Measurements from ENCODE around the gene WDR46.
"Not testable (repeated sequence)": the region's sequence is repeated elsewhere in the genome, so short reads cannot be mapped to it uniquely, and the experiment has no call there.

The WDR46 gene

DNA sequence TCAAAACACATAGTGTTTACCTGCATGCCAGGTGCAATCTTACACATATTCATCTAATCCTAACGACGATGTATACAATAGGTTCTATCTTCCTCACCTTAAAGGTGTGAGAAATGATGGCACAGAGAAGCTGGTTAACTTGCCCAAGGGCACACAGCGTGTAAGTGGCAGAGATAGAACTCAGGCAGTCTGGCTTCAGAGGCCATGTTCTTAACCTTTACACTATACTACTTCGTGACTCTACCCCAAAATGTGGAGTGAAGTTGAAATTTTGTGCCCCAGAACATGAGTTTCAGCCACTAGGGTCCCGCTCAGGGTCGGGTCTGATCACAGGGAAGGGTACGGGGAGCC is 17.9 kb downstream of the WDR46 start:
- DNase-seq (ENCODE audit: low read depth in 2 of 2) = no peak

DNA sequence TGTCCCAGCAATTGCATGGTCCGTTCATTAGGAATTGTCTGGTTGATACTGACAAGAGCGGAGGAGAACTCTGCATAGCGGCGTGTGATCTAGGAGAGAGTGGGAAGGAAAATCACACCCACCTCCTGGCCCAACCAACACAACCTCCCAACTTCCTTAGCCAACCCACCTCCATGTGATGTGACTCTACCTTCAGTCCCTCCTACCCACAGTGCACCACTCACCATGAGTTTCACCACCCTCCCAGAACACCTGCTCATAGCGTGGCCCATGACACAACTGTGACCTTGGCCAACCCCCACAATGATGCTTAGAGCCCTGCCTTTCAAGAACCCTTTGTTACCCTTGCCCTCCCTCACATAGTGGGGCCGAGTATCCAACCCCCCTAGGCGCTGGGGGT is 25.0 kb downstream of the WDR46 start:
- no peak for DNase-seq (ENCODE audit: low read depth in 2 of 2)

DNA sequence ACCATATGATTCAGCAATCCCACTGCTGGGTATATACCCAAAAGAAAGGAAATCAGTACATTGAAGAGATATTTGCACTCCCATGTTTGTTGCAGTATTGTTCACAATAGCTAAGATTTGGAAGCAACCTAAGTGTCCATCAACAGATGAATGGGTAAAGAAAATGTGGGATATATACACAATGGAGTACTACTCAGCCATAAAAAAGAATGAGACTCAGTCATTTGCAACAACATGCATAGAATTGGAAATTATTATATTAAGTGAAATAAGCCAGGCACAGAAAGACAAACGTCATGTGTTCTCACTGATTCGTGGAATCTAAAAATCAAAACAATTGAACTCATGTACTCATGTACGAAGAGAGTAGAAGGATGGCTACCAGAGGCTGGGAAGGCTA is 26.5 kb downstream of the WDR46 start:
- DNase-seq (ENCODE audit: low read depth in 2 of 2) = not testable (repeated sequence)

DNA sequence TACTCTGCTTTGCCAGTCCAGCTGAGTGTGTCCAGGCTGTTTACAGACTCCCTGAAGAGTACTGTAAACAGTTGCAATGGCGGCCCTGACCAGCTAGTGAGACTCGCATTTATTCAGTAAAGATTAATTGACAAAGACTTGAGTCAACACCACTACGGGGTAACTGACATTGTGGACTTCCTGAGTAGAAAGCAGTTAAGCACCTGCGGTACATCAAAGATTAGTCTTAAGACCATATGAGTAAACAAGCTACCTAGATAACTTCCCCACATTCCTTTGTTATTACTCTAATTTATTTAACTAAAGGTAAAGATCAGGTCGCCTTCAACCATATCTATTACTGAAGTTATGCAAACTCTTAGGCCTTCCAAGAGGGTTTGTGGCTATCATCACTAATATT is 30.0 kb downstream of the WDR46 start:
- DNase-seq (ENCODE audit: low read depth in 2 of 2) = no peak

DNA sequence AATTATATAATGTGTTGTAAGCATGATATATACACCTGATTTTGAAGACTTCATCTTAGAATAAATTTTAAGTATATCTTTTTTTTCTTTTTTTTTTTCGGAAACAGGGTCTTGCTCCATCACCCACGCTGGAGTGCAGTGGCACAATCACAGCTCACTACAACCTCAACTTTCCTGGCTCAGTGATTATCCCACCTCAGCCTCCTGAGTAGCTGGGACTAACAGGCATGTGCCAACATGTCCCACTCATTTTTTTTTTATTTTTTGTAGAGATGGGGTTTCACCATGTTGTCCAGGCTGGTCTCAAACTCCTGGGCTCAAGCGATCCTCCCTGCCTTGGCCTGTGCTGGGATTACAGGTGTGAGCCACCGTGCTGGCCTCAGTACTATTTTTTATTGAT is 34.4 kb downstream of the WDR46 start:
- no peak for DNase-seq (ENCODE audit: low read depth in 2 of 2)

DNA sequence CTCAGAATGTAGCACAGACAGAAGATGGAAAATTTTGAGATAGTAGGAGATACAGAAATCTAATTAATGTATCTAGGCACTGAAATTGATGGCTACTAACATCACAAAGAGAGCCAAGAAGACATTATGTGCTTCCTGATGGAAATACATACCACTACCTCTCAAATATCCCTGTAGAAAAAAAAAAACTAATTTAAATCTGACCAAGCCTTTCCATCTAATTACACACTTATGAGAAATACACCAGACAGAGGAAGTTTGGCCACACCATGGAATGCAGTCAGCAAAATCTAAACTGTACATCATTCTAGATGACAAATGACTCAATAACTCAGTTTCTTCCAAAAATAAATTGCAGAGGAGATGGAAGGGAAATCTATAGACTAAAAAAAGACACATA is 36.3 kb downstream of the WDR46 start:
- DNase-seq (ENCODE audit: low read depth in 2 of 2) = no peak

DNA sequence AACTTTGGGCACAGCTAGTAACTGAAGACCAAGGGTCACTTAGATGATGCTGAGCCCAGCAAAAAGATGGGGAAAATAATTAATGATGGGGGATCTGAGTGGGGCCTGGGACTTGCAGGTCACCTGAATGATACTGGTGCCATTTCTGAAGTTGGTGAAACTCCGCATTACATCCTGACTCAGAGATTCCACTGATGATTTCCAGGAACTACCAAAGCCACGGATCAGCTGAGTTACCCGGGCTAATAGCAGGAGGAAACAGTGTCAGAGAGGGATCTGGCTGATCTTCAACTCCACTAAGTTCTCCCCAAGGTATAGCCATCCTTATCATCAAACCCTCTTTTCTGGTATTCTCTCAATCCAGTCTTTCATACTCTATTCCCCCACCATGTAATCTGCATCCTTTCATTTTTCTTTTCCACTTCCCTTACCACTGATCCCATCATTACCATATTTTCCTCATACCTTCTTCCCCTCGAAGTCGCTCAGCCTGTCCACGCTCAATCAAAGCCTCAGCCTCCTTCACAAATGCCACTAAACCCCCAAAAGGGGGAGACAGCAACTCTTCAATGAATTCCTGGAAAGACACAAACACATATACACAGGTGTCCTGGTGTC is 37.5 kb downstream of the WDR46 start:
- no peak for DNase-seq (ENCODE audit: low read depth in 2 of 2)

DNA sequence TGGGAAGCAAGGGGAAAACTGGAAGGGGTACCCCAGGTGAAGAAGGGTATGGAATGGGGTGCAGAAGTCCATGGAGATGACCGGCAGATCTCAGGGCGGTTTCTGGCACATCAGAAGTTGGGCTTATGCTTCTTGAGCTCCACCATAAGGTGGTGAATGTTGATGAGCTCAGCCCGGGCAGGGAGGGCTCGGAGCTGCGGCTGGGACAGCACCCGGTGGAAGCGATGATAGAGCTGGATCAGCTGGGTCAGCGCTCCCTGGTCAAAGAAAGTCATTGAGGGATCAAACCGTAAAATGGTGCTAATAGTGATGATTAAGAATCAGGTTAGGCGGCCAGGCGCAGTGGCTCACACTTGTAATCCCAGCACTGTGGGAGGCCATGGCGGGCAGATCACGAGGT is 38.3 kb downstream of the WDR46 start:
- no peak for DNase-seq (ENCODE audit: low read depth in 2 of 2)

DNA sequence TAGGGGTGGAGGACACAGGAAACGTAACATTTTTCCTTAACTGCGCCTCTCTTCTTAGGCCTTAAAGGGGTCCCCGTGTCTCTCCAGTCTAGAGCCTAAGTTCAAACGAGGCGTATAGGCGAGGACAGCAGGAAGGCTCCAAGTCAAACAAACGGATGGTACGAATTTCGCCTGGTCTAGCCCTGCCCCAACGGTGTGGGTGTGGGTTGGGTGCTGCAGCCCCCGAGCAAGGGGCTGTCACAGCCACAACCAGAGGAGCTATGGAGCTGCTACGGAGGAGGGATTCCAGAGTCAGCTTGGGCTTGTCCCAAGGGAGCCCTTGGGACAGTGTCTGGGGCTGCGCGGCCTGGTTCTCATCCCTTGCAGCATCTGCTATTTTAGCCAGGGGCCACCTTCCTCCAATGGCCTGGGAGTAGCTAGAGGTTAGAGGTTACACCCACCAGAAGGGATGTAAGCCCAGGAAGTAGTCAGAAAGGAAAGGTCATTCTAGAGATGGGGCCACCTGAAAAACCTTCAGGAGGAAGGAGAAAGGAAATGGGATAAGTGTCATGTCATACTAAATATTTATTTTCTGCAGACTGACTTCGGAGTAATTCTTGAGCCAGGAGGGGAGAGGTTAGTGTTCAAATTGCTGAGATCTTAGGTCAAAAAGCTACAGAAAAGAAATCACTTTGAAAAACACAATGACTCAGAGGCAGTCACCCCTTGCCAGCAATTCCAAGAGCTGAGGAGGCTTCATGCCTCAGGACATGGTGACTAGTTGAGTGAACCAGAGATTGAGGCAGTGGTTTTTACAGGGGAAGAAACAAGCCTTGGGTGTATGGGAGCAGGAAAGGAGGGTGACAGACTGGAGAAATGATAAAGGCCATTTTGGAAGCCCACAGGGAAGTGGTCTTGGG is 39.1 kb downstream of the WDR46 start:
- DNase-seq (ENCODE audit: low read depth in 2 of 2) = no peak

DNA sequence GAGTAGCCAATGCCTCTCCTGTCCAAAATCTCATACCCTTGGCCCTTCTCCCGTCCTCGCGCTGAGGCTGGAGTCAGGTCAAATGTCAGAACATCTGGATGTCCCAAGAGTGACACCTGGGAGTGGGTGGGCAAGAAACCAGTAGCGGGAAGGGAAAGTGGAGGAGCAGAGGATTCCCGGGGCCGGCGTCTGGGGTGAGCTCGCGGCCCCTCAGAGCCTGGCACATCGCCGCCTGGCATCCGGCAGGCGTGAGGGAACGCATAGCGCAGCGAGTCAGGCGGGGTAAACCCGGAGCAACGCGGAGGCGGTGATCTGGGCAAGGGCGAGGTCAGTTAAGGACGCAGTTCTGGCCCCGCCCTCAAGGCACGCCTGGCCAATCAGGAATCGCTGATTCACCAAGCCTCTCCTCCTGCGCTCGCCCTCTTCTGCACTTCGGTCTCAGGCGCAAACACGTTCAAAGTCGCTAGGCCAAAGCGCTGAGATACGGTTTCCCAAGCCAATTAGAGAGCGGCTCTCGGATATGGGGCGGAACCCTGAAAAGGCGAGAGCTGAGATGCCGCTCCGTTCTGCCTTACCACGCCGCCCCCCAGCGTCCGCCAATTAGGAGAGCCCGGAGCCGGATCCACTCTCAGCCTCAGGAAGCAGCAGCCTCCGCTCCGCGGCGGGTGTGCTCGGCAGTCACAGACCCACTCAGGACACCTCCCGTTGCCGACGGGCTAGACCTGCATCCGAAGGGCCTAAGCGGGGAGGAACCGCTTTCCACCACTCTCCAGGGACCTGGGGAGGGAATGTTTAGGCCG is 39.9 kb downstream of the WDR46 start:
- peak; percentile 94 to 97 for DNase-seq (ENCODE audit: low read depth in 2 of 2)

DNA sequence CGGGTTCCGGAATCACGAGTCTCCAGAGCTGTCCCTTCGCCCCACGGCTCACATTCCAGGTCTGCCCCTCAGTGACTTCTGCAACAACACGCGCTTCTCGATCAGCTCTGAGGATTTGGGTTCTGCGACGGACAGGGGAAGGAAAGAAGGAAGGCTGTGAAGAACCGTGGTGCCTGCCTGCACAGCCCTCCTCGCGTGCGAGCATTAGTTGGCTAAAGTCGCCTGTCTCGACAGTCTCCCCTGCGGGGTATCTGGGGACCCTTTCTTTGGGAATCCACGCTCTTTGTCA is 40.5 kb downstream of the WDR46 start:
- DNase-seq (ENCODE audit: low read depth in 2 of 2) = peak; percentile 9 to 13

DNA sequence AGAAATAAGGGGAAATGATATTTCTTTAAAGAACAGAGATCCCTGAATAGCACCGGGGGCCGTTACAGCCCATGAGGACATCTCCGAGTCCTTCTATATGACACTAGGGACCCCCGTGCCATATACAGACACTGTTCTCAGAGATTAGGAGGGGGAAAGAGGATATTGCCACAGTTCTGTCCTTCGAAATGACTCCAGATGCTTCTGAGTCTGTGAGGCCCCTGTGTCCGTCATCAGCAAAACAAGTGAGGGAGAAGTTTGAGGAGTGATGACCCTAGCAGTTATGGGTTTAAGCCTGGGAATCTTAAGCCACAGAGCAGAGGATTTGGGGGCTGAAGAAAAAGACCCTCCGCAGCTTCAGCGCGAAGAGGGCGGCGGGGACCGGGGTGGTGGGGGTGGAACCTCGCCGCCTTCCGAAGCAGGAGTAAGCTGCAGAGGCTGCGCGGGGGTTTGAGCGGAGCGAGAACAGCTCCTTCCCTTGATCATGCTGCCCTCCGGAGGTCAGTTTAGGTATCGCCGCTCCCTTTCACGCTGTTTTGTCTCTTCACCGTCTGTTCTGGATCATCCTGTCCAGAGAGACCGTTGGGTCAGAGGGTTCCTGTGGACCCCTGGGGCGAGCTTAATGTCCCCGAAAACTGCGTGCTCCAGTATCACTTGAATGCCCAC is 40.9 kb downstream of the WDR46 start:
- peak; percentile 78 to 88 for DNase-seq (ENCODE audit: low read depth in 2 of 2)

DNA sequence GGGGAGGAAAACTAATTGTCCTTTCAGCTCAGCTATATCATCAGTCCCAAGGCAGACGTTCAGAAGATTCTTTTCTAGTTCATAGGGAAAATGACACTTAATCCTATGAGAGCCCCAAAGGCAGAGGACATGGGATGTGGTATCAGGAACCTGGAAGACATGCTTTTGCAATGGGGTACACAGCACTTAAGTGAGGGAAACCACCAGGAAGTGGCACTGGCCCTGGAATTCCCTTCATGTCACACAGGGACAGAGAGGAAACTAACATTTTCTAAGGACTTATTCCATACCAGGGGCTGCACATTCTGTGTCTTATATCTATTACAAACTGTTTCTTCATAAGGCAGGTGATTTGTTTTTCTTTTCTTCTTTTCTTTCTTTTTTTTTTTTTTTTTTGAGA is 45.6 kb downstream of the WDR46 start:
- no peak for DNase-seq (ENCODE audit: low read depth in 2 of 2)

DNA sequence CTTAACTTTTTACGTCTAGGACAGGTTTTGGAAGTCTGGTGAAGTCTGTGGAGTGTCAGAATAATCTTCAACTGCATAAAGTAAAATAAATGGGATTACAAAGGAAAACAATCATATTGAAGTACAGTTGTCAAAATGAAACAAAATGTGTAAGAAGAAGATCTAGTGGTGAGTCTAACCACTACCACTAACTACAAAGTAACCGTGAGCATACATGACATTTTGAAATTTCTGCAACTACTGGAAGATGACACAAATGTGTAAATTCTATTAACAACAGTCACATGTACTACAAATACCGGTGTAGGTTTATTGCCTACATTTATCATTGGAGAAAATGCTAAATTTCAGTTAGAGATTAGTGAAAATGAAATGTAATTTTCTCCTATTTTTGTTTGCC is 47.1 kb downstream of the WDR46 start:
- no peak for DNase-seq (ENCODE audit: low read depth in 2 of 2)

DNA sequence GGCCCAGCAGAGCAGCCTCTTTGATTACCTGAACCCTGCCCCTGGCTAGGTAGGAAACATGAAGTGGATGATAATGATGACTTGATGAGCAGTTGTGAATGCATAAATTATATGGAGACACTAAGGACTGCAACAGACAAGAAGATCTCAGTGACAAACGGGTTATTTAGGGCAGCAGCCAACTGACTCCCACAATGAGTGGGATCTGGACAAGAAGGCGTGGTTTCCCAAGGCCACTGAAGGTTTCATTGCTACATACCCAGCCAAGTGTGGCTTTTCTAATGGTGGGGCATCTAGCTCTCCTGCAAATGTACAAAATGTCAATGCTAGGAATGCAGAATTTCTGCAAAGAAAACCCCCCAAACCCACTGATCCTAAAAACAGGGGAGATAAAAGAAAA is 51.3 kb downstream of the WDR46 start:
- DNase-seq (ENCODE audit: low read depth in 2 of 2) = no peak

DNA sequence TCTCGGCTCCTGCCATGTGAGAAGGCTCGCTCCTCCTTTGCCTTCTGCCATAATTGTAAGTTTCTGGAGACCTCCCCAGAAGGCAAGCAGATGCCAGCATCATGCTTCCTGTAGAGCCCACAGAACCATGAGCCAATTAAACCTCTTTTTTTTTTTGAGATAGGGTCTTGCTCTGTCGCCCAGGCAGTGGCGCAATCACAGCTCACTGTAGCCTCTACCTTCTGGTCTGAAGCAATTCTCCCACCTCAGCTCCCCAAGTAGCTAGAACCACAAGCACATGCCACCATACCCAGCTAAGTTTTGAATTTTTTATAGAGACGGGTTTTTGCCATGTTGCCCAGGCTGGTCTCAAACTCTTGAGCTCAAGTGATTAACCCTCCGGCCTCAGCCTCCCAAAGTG is 52.2 kb downstream of the WDR46 start:
- no peak for DNase-seq (ENCODE audit: low read depth in 2 of 2)

DNA sequence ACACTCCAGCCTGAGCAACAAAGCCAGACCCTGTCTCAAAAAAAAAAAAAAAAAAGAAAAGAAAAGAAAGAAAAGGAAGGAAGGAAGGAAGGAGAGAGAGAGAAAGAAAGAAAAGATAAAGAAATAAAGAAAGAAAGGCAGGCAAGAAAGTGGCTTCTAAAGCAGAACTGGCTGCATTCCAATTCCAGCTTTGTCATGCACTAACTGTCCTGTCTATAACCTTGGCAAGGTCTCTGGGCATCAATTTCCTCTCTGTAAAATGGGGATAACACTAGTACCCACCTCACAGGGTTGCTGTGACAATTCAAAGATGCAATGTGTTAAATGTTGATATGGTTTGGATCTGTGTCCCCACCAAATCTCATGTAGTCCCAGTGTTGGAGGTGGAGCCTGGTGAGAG is 52.7 kb downstream of the WDR46 start:
- DNase-seq (ENCODE audit: low read depth in 2 of 2) = no peak

DNA sequence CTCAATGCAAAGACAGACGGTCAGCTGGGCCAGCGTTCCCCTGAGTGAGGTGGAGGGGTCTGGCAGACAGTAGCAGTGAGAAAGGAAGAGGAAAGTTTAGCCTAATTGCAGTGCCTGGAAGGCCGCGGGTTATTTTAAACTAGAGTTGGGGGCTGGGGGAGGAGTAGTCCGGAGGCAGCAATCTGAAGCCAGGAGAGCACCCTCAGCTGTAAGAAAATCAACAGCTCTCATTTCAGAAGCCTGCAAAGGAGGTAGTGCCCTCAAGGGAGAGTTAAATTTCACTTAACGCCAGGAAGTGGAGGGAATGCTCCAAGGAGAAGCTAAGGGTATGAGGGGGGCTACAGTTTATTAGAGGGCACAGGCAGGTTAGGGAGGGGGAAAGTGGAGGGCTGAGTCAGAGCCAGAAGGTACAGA is 53.8 kb downstream of the WDR46 start:
- no peak for DNase-seq (ENCODE audit: low read depth in 2 of 2)

All from stimulated activated CD4-positive, alpha-beta T cell treated with anti-CD3 and anti-CD28 coated beads, Interleukin-15, amount 100 ng/mL, for 48 hours (primary cell).